Ishikawa (cell line): ENCODE measurements around the gene CTNNA3.

Experiments used
- CEBPB ChIP-seq: IDR thresholded peaks from 2 replicates; pipeline ENCODE4 v1.6.1; 2012
- CREB1 ChIP-seq: IDR thresholded peaks from 2 replicates; pipeline ENCODE4 v1.6.1; 2012; ENCODE audit warnings: low read depth
- EGR1 ChIP-seq: IDR thresholded peaks from 2 replicates; pipeline ENCODE4 v1.6.1; 2012
- EP300 ChIP-seq: IDR thresholded peaks from 2 replicates; pipeline ENCODE4 v1.6.1; 2012; ENCODE audit warnings: borderline replicate concordance
- FOXM1 ChIP-seq: IDR thresholded peaks from 2 replicates; pipeline ENCODE4 v1.6.1; 2012; ENCODE audit warnings: low read depth, borderline replicate concordance
- NFIC ChIP-seq: IDR thresholded peaks from 2 replicates; pipeline ENCODE4 v1.6.1; 2012
- RAD21 ChIP-seq: IDR thresholded peaks from 2 replicates; pipeline ENCODE4 v1.6.1; 2012; ENCODE audit warnings: low read depth
- TAF1 ChIP-seq: IDR thresholded peaks from 2 replicates; pipeline ENCODE4 v1.6.1; 2012; ENCODE audit warnings: low read depth, mild to moderate bottlenecking
- TCF12 ChIP-seq: IDR thresholded peaks from 2 replicates; pipeline ENCODE4 v1.6.1; 2012; ENCODE audit warnings: low read depth
- TEAD4 ChIP-seq: IDR thresholded peaks from 2 replicates; pipeline ENCODE4 v1.6.1; 2012
- YY1 ChIP-seq: IDR thresholded peaks from 2 replicates; pipeline ENCODE4 v1.6.1; 2012; ENCODE audit warnings: low read depth
- ZBTB7A ChIP-seq: IDR thresholded peaks from 2 replicates; pipeline ENCODE4 v1.6.1; 2012; ENCODE audit warnings: low read depth
- TF ChIP-seq, protein P1 (sequence below): IDR thresholded peaks from 2 replicates; pipeline ENCODE4 v1.6.1; 2012
- TF ChIP-seq, protein P2 (sequence below): IDR thresholded peaks from 2 replicates; pipeline ENCODE4 v1.6.1; 2012
- TF ChIP-seq, protein P3 (sequence below): IDR thresholded peaks from 2 replicates; pipeline ENCODE4 v1.6.1; 2012; ENCODE audit warnings: low read depth, mild to moderate bottlenecking

Gene CTNNA3

DNA sequence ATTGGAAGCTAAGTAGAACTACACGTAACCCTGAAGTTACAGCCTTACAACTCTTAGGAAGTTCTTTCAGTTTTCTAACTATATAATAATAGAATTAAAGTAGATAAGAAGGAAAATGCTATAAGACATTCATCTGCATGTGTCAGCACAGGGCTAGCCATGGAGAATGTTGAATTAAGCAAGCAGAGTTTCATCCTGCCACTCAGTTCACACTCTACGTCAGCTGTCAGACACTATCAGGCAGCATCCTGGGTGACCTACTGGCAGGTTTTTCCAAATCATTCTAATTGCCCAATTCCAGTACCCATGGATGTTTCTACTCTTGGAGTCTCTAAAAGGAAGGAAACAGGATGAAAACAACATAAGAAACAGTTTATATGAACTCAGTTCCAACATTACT is 815.2 kb downstream of the CTNNA3 start:
- no peak for TF ChIP-seq TAF1
- no peak for TF ChIP-seq YY1
- no peak for TF ChIP-seq NFIC
- TF ChIP-seq TCF12 = no peak
- TF ChIP-seq EGR1 = no peak
- TF ChIP-seq, protein P1, sequence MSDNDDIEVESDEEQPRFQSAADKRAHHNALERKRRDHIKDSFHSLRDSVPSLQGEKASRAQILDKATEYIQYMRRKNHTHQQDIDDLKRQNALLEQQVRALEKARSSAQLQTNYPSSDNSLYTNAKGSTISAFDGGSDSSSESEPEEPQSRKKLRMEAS = no peak
- TF ChIP-seq CEBPB = no peak
- TF ChIP-seq RAD21 = no peak
- TF ChIP-seq FOXM1 = no peak
- TF ChIP-seq CREB1 = no peak
- no peak for TF ChIP-seq ZBTB7A
- TF ChIP-seq, protein P2, sequence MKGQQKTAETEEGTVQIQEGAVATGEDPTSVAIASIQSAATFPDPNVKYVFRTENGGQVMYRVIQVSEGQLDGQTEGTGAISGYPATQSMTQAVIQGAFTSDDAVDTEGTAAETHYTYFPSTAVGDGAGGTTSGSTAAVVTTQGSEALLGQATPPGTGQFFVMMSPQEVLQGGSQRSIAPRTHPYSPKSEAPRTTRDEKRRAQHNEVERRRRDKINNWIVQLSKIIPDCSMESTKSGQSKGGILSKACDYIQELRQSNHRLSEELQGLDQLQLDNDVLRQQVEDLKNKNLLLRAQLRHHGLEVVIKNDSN = no peak
- TF ChIP-seq, protein P3, sequence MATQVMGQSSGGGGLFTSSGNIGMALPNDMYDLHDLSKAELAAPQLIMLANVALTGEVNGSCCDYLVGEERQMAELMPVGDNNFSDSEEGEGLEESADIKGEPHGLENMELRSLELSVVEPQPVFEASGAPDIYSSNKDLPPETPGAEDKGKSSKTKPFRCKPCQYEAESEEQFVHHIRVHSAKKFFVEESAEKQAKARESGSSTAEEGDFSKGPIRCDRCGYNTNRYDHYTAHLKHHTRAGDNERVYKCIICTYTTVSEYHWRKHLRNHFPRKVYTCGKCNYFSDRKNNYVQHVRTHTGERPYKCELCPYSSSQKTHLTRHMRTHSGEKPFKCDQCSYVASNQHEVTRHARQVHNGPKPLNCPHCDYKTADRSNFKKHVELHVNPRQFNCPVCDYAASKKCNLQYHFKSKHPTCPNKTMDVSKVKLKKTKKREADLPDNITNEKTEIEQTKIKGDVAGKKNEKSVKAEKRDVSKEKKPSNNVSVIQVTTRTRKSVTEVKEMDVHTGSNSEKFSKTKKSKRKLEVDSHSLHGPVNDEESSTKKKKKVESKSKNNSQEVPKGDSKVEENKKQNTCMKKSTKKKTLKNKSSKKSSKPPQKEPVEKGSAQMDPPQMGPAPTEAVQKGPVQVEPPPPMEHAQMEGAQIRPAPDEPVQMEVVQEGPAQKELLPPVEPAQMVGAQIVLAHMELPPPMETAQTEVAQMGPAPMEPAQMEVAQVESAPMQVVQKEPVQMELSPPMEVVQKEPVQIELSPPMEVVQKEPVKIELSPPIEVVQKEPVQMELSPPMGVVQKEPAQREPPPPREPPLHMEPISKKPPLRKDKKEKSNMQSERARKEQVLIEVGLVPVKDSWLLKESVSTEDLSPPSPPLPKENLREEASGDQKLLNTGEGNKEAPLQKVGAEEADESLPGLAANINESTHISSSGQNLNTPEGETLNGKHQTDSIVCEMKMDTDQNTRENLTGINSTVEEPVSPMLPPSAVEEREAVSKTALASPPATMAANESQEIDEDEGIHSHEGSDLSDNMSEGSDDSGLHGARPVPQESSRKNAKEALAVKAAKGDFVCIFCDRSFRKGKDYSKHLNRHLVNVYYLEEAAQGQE = no peak
- no peak for TF ChIP-seq EP300
- TF ChIP-seq TEAD4 = no peak

DNA sequence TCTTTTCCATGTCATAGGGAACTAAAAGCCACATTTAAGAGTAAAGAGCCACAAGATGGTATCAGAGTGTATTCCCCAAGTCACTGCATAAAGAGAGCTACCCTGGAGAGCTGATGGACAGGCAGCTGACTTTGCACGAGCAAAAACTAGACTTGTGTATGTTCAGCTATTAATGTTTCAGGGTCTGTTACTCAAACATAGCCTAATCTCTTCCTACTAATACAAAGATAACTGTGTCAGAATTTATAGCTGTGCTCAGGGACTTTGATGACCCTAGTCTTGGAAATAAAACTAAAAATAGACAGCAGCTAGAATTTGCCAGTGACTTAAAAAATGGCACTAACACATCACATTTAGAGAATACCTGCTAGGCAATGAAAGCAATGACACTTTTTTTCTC is 815.7 kb downstream of the CTNNA3 start:
- TF ChIP-seq, protein P2 = no peak
- no peak for TF ChIP-seq TAF1
- no peak for TF ChIP-seq CEBPB
- TF ChIP-seq YY1 = no peak
- no peak for TF ChIP-seq CREB1
- no peak for TF ChIP-seq TCF12
- TF ChIP-seq RAD21 = no peak
- no peak for TF ChIP-seq NFIC
- no peak for TF ChIP-seq EGR1
- no peak for TF ChIP-seq ZBTB7A
- TF ChIP-seq FOXM1 = no peak
- TF ChIP-seq, protein P1 = no peak
- TF ChIP-seq, protein P3 = no peak
- no peak for TF ChIP-seq TEAD4
- no peak for TF ChIP-seq EP300

DNA sequence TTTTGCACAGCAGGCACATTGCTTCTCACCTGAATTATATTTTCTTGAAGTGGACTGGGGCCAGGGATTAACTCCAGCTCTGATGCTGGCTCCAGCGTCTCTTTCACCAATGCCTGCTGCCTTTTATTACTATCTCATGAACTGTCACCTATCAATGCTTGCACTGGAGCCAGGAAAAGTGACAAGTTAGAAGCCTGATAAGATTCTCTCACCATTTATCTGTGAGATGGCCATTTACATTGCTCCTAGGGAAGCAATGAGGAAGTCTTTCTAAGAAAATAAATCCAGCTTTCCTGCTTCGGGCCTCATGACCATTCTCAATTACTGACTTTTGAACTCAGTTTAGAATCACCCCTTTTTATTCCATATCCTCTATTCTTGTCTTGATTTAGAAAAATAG is 818.6 kb downstream of the CTNNA3 start:
- TF ChIP-seq FOXM1 (no peak), TCF12 (no peak), EP300 (no peak), ZBTB7A (no peak), RAD21 (no peak), TEAD4 (no peak), CEBPB (no peak)
- TF ChIP-seq, protein P3 = no peak
- TF ChIP-seq, protein P1 = no peak

DNA sequence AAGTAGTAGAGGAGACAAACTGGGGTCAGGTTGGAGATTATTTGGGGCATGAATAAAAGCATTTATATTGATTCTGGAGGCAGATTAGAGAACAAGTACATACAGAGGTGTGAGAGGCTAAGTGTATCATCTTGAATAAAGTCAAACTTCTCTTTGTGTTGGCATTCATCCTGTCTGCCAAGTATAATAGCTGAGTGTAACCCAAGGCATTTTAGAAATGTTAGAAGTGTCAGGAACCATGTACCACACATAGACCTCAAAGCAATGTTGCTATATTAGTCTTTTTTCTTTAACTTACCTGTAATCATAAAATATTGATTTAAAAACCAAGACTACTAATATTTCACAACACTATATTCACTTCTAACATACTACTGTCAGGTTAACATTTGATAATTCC is 826.4 kb downstream of the CTNNA3 start:
- TF ChIP-seq TCF12 (no peak), NFIC (no peak), FOXM1 (no peak)
- TF ChIP-seq, protein P2 = no peak
